HUES64 (cell line): ENCODE results near the gene KCNQ1OT1.
A peak's percentile ranks its signal among the peaks of the same experiment; 100 is the strongest.

Experiments
- H3K27ac ChIP-seq: 2 replicates; pipeline ENCODE4 v1.7.0; 2013; ENCODE audit warnings: low read depth, low read length, inconsistent platforms
- H3K27me3 ChIP-seq: 2 replicates; pipeline ENCODE4 v1.6.1; 2013; ENCODE audit warnings: mild to moderate bottlenecking, low read length; ENCODE audit not compliant: insufficient read depth
- H3K36me3 ChIP-seq: 2 replicates; pipeline ENCODE4 v1.6.1; 2013; ENCODE audit warnings: mild to moderate bottlenecking, low read length; ENCODE audit not compliant: insufficient read depth
- H3K4me1 ChIP-seq: 2 replicates; pipeline ENCODE4 v1.6.1; 2013; ENCODE audit warnings: mild to moderate bottlenecking, low read length, moderate library complexity; ENCODE audit not compliant: insufficient read depth
- H3K4me3 ChIP-seq: 2 replicates; pipeline ENCODE4 v1.5.1; 2013; ENCODE audit warnings: mild to moderate bottlenecking, low read length, moderate library complexity
- H3K9ac ChIP-seq: 2 replicates; pipeline ENCODE4 v1.6.1; 2013; ENCODE audit warnings: mild to moderate bottlenecking, low read depth, low read length
- H3K9me3 ChIP-seq: 2 replicates; pipeline ENCODE4 v1.6.1; 2013; ENCODE audit warnings: low read depth, low read length; ENCODE audit not compliant: insufficient read depth
- WGBS: fragments of 150-250, 120-280 bp; methylation state at CpG from one replicate; pipeline ENCODE4 v1.1.7; 2013; ENCODE audit warnings: missing lambda C conversion rate; 5-methylcytosine and 5-hydroxymethylcytosine counted together

KCNQ1OT1 gene

GRCh38 chr11:2704896-2705606 lies 5.3 kb upstream of the KCNQ1OT1 start:
- no peaks in the 10 kb centered on the region for H3K36me3 ChIP-seq
- 93% methylated on average over 14 of the region's 14 CpGs for WGBS
- no peak overlapping the region for H3K27ac ChIP-seq
- peaks cover 4% of the 10 kb centered on the region; the same call in 1 of the 2 replicates for H3K9me3 ChIP-seq
- no peak overlapping the region for H3K9ac ChIP-seq
- no peak overlapping the region for H3K4me3 ChIP-seq
- H3K4me1 ChIP-seq, result peaks cover 17% of the 10 kb centered on the region
- H3K27me3 ChIP-seq, result peaks cover 80% of the 10 kb centered on the region

GRCh38 chr11:2704356-2704755 lies 4.6 kb upstream of the KCNQ1OT1 start:
- H3K4me1 ChIP-seq, result peaks cover 17% of the 10 kb centered on the region
- no peaks in the 10 kb centered on the region for H3K9me3 ChIP-seq
- H3K27me3 ChIP-seq, result peaks cover 73% of the 10 kb centered on the region
- H3K4me3 ChIP-seq, result no peak overlapping the region
- no peak overlapping the region for H3K27ac ChIP-seq
- 91% methylated on average over 6 of the region's 6 CpGs for WGBS
- H3K36me3 ChIP-seq, result no peaks in the 10 kb centered on the region
- no peak overlapping the region for H3K9ac ChIP-seq

GRCh38 chr11:2703363-2704141 lies 3.8 kb upstream of the KCNQ1OT1 start:
- 59% methylated on average over 16 of the region's 16 CpGs for WGBS
- Histone ChIP-seq H3K9me3 (no peaks in the 10 kb centered on the region), H3K4me1 (peaks cover 17% of the 10 kb centered on the region), H3K27me3 (peaks cover 77% of the 10 kb centered on the region), H3K27ac (no peak overlapping the region), H3K4me3 (no peak overlapping the region), H3K9ac (no peak overlapping the region), H3K36me3 (no peaks in the 10 kb centered on the region)

- H3K9me3 ChIP-seq, result no peaks in the 10 kb centered on the region
- H3K27me3 ChIP-seq, result peaks cover 72% of the 10 kb centered on the region
- peaks cover 21% of the 10 kb centered on the region for H3K4me1 ChIP-seq
- 80% methylated on average over 17 of the region's 17 CpGs for WGBS
- H3K27ac ChIP-seq, result no peak overlapping the region
- no peak overlapping the region for H3K9ac ChIP-seq
- H3K36me3 ChIP-seq, result no peaks in the 10 kb centered on the region
- no peak overlapping the region for H3K4me3 ChIP-seq
Measured at GRCh38 chr11:2702771-2703362, 3.1 kb upstream of the KCNQ1OT1 start.

- Histone ChIP-seq H3K9ac (no peak overlapping the region), H3K9me3 (no peaks in the 10 kb centered on the region), H3K4me3 (no peak overlapping the region), H3K36me3 (no peaks in the 10 kb centered on the region), H3K4me1 (peaks cover 29% of the 10 kb centered on the region), H3K27me3 (peaks cover 73% of the 10 kb centered on the region), H3K27ac (no peak overlapping the region)
- 95% methylated on average over 5 of the region's 5 CpGs for WGBS
Measured at GRCh38 chr11:2701898-2702434, 2.2 kb upstream of the KCNQ1OT1 start.

DNA sequence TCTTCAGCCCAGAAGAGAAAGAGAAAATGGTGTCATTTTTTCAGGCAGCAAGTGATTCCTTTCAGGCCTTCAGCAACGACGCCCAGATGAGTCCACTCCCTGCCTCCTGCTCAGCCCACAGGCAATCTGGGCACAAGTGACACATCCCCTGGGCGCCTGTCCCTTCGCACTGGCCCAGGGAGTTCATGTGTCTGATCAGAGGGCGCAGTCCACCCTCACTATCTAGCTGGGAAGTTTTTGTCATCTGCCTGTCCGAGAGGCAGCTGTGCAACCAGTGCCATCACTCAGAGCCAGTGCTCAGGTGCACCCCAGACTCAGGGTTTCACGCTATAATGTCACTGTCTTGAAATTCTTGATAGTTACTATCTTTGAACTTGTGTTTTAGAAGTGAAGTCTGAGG lies 1.4 kb upstream of the KCNQ1OT1 start:
- Histone ChIP-seq H3K36me3 (no peaks in the 10 kb centered on the region), H3K27me3 (peaks cover 66% of the 10 kb centered on the region), H3K9ac (no peak overlapping the region), H3K4me1 (peaks cover 36% of the 10 kb centered on the region), H3K4me3 (peak overlapping the region; percentile 51), H3K27ac (no peak overlapping the region), H3K9me3 (no peaks in the 10 kb centered on the region)
- WGBS, result 87% methylated on average over 7 of the region's 7 CpGs

GRCh38 chr11:2700415-2701211 lies 819 bp upstream of the KCNQ1OT1 start:
- H3K4me1 ChIP-seq, result peaks cover 42% of the 10 kb centered on the region
- H3K4me3 ChIP-seq, result peak overlapping the region; percentile 51
- H3K9me3 ChIP-seq, result no peaks in the 10 kb centered on the region
- H3K9ac ChIP-seq, result peak overlapping the region; percentile 48; the same call in 1 of the 2 replicates
- peaks cover 67% of the 10 kb centered on the region for H3K27me3 ChIP-seq
- no peaks in the 10 kb centered on the region for H3K36me3 ChIP-seq
- peak overlapping the region; percentile 57 for H3K27ac ChIP-seq
- 56% methylated on average over 52 of the region's 52 CpGs for WGBS

- Histone ChIP-seq H3K4me3 (peak overlapping the region; percentile 61), H3K27me3 (peaks cover 59% of the 10 kb centered on the region), H3K9ac (peak overlapping the region; percentile 69), H3K36me3 (no peaks in the 10 kb centered on the region), H3K9me3 (no peaks in the 10 kb centered on the region), H3K4me1 (peaks cover 56% of the 10 kb centered on the region), H3K27ac (no peak overlapping the region)
- WGBS, result 52% methylated on average over 31 of the region's 31 CpGs
Measured at GRCh38 chr11:2699185-2699530, 636 bp downstream of the KCNQ1OT1 start.

GRCh38 chr11:2698386-2699184 lies 1.2 kb downstream of the KCNQ1OT1 start:
- peaks cover 54% of the 10 kb centered on the region for H3K27me3 ChIP-seq
- no peak overlapping the region for H3K27ac ChIP-seq
- WGBS, result 49% methylated on average over 20 of the region's 20 CpGs
- H3K4me1 ChIP-seq, result peaks cover 56% of the 10 kb centered on the region
- H3K9ac ChIP-seq, result peak overlapping the region; percentile 69
- H3K9me3 ChIP-seq, result no peaks in the 10 kb centered on the region
- no peaks in the 10 kb centered on the region for H3K36me3 ChIP-seq
- peak overlapping the region; percentile 61 for H3K4me3 ChIP-seq

DNA sequence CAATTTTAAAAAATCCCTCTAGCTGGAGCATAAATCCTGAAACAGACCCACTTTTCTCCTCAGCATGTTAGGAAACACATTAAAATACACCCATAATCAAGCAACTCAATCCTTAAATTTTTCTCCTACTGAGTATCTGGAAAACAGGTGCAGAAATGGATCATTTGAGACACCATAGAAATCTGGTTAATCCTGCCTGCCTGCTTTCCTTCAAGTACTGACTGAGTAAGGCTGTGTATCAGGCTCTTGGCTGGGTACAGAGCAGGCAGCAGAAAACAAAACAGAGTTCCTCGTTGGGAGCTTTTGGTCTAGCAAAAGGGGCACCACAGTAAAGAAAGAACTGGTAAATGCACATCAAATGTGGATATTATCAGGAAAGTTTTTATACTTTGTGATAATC lies 1.9 kb downstream of the KCNQ1OT1 start:
- Histone ChIP-seq H3K9me3 (no peaks in the 10 kb centered on the region), H3K36me3 (no peaks in the 10 kb centered on the region), H3K9ac (no peak overlapping the region), H3K27me3 (peaks cover 47% of the 10 kb centered on the region), H3K4me3 (peak overlapping the region; percentile 61), H3K4me1 (peaks cover 55% of the 10 kb centered on the region), H3K27ac (no peak overlapping the region)
- 60% methylated on average over 1 of the region's 1 CpG for WGBS
